ENCODE data around the gene AGBL4.

DNA sequence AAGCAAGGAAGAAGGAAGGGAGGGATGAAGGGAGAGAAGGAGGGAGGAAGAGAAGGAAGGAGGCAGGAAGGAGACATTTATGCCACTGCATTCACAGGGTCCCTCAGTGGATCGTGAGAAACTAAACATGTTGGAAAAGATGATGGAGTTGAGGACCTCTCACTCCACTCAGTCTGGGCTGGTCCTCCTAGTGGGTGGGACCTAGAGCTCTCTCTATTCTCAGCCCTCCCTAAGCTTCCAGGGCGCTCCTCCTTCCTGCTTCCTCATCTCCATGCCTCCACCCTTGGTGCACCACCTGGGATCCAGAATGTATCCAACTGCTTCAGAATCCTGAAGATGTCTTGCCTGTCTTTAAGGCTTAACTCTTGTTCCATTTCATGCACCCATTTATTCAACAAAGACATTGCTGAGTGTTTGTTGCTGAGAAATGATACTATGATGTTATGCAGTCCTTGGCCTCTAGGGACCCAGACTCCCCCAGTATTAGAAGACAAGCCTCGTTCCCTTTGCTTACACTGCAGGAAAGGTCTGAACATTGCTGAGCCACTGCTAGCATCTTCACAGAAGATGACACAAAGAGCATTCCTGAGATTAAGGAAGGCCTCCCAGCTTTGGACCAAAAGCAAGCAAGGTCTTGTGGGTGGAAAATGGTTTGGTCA lies 1335.5 kb downstream of the AGBL4 start:
- TF ChIP-seq EZH2 (IDR thresholded peaks at IDR 0.05; ENCODE audit: insufficient read depth, poor library complexity, severe bottlenecking): no peak
- TF ChIP-seq EZH2phosphoT487 (IDR thresholded peaks at IDR 0.05; ENCODE audit: insufficient read depth, low read depth): no peak

Measured in GM23248 (cell line).